GM12874 (cell line): Measurements from ENCODE around the gene SH3RF3.

Experiments used
- CTCF ChIP-seq: IDR thresholded peaks from 2 replicates; pipeline ENCODE4 v1.5.1; 2011; ENCODE audit warnings: low read depth, mild to moderate bottlenecking, control low read depth, low read length, moderate library complexity; ENCODE audit not compliant: insufficient read depth

The SH3RF3 gene

GRCh38 chr2:109353806-109354745, 225.1 kb downstream of the SH3RF3 start:
- TF ChIP-seq CTCF: no peak

DNA sequence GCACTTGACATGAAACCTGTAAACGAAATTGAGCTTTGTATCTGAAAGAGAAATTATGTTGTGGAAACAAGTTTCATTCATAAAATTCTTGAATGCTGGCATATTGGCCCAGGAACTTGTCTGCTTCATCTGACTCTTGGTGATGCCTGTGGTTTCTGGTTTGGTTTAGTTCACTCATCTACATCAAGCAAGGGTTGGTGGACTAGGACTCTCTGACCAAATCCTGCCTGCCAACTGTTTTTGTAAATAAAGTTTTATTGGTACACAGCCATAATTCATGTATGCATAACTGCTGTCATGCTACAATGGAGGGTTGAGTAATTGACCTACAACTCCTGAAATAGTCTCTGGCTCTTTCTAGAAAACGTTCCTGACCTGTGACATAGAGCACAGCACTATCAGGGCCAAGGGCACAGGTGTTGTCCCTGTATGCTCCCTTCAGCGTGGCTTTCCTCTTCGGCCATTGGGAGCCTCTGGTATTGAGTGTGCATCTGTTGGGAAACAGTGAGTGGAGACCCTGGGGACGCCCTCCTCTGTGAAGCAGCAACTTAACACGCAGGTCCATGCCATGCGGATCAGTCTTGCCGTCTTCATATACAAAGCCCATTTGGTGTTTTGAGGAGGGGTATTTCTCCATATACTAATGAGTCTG, 226.3 kb downstream of the SH3RF3 start:
- TF ChIP-seq CTCF: no peak

GRCh38 chr2:109356324-109357035, 227.5 kb downstream of the SH3RF3 start:
- TF ChIP-seq CTCF: no peak

DNA sequence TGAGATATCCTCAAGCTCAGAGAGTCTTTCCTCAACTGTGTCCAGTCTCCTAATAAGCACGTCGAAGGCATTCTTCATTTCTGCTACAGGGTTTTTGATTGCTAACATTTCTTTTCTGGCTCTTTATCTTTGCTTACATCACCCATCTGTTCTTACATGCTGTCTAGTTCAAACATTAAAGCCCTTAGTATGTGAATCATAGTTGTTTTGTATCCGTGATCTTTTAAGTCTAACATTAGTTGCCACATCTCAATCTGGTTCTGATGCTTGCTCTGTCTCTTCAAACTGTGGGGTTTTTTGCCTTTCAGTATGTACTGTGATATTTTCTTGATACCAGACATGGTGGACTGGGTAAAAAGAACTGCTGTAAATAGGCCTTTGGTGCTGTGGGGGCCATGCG, 235.2 kb downstream of the SH3RF3 start:
- no peak for TF ChIP-seq CTCF

GRCh38 chr2:109365131-109365530, 236.1 kb downstream of the SH3RF3 start:
- TF ChIP-seq CTCF: no peak

GRCh38 chr2:109367683-109368082, 238.7 kb downstream of the SH3RF3 start:
- no peak for TF ChIP-seq CTCF

DNA sequence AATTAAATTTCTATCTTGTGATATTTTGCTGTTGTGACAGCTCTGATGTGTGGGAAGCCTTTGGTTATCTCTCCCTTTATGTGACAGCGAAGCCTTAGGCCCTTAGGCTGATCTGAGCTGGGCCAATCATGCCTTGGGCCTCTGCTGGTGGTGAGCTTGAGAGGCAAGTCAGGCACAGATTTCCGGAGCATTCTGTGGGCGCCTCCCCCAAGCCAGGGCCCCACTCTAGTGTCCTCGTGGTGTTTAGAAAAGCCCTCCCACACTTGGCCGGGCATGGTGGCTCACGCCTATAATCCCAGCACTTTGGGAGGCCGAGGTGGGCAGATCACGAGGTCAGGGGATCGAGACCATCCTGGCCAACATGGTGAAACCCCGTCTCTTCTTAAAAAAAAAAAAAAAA, 239.8 kb downstream of the SH3RF3 start:
- TF ChIP-seq CTCF: no peak
